Right lobe of liver (tissue), 6 donors: Measurements from ENCODE around the gene C13orf46. TPM values are rescaled to one million over a fixed set of nuclear protein-coding genes. Genes with fewer than 3 reads are reported as not detected.

Experiments used
- ATAC-seq, 4 donors: fragments of 200-7000 bp; cut with Tn5 transposase; one replicate each; pipeline ENCODE4 v1.9.1; 2020; ENCODE audit warnings: mild to moderate bottlenecking in 4 of 4, moderate library complexity in 4 of 4
- DNase-seq, 3 donors: peaks; one replicate each; pipeline ENCODE4 v3.0.0-alpha.2; 2020
- H3K27ac ChIP-seq, 3 donors: fragments of 200-600 bp; one replicate each; pipeline ENCODE4 v1.8.0; 2022
- H3K27me3 ChIP-seq, 2 donors: fragments of 200-600 bp; one replicate each; pipeline ENCODE4 v1.8.0; 2022
- H3K36me3 ChIP-seq, 4 donors: fragments of 200-600 bp; sonication (generic) in 1 of 4; one replicate each; pipeline versions ENCODE4 v1.5.1 to v1.8.0; 2017 to 2022; ENCODE audit warnings: control low read depth in 1 of 4
- H3K4me1 ChIP-seq, 4 donors: fragments of 200-600 bp; sonication (generic) in 1 of 4; one replicate each; pipeline versions ENCODE4 v1.5.1 to v1.8.0; 2017 to 2022; ENCODE audit warnings: control low read depth in 1 of 4
- H3K4me3 ChIP-seq, 3 donors: fragments of 200-600 bp; one replicate each; pipeline ENCODE4 v1.8.0; 2022
- H3K9me3 ChIP-seq, 4 donors: fragments of 200-600 bp; sonication (generic) in 1 of 4; one replicate each; pipeline versions ENCODE4 v1.5.1 to v1.8.0; 2017 to 2022; ENCODE audit warnings: control low read depth in 1 of 4
- CTCF ChIP-seq, 4 donors: fragments of 200-600 bp in 3 of 4; fragments of 450-650 bp in 1 of 4; IDR thresholded peaks; one replicate each; pipeline versions ENCODE4 v1.5.1 to v1.8.0; 2016 to 2022; ENCODE audit warnings: antibody characterized with exemption in 4 of 4, mild to moderate bottlenecking in 2 of 4
- POLR2A ChIP-seq: fragments of 450-650 bp; IDR thresholded peaks from one replicate; pipeline ENCODE4 v1.6.1; 2017; ENCODE audit warnings: antibody characterized with exemption, mild to moderate bottlenecking
- WGBS: methylation state at CpG from one replicate; pipeline ENCODE4 v1.1.6; 2018; ENCODE audit warnings: low coverage, low lambda C conversion rate; ENCODE audit not compliant: insufficient coverage; ENCODE audit errors: missing lambda C conversion rate; 5-methylcytosine and 5-hydroxymethylcytosine counted together
- intact Hi-C, 2 donors: fragments of 100-400 bp; cut with DNase I; formaldehyde crosslinking; loops; one replicate each; pipeline versions ENCODE4 v1.11.2 to v1.14.1; 2022
- total RNA-seq, 6 experiments: library from RNA; depleted of rRNA in 2 of 6; stranded (reverse); fragments of >200 nt in 2 of 6; fragmentation: NEBNext Ultra II Directional in 3 of 6; extraction: Animal tissue kit (Norgen Biotek cat#: 25700) in 3 of 6; gene quantifications; one replicate each; pipeline versions ENCODE4 v1.1.0 to v1.2.4, GENCODE V29; 2016 to 2023
- donor health status: DM: no; HTN: yes; CAD: no.
- donor health status: DM: no; HTN: no; CAD: no.
- donor health status: DM: no; HTN: no; CAD: no.
- donor health status: DM: no; HTN: yes; CAD: no.
- donor health status: DM: no; HTN: yes; CAD: no.

Gene C13orf46
- total RNA-seq, 6 experiments from 2014 or later, result 0.04 to 1.1 (median 0.60) TPM

- H3K9me3 ChIP-seq, result no peaks in the 10 kb centered on the region
- 74% methylated on average over 14 of the region's 36 CpGs for WGBS
- H3K36me3 ChIP-seq, result no peaks in the 10 kb centered on the region
- H3K27me3 ChIP-seq, result no peaks in the 10 kb centered on the region
- no peak for ATAC-seq
- no peak overlapping the region for H3K4me3 ChIP-seq
- intact Hi-C loops, result no loop called here
- TF ChIP-seq POLR2A (no peak), CTCF (IDR thresholded peaks at IDR 0.05) (no peak)
- H3K4me1 ChIP-seq, result no peaks in the 10 kb centered on the region
- H3K27ac ChIP-seq, result no peak overlapping the region
- DNase-seq, result peak in 2 of 3 donors; percentile 31 to 49
These were observed 42.9 kb downstream of the C13orf46 start for GRCh38 chr13:113930671-113931637.

DNA sequence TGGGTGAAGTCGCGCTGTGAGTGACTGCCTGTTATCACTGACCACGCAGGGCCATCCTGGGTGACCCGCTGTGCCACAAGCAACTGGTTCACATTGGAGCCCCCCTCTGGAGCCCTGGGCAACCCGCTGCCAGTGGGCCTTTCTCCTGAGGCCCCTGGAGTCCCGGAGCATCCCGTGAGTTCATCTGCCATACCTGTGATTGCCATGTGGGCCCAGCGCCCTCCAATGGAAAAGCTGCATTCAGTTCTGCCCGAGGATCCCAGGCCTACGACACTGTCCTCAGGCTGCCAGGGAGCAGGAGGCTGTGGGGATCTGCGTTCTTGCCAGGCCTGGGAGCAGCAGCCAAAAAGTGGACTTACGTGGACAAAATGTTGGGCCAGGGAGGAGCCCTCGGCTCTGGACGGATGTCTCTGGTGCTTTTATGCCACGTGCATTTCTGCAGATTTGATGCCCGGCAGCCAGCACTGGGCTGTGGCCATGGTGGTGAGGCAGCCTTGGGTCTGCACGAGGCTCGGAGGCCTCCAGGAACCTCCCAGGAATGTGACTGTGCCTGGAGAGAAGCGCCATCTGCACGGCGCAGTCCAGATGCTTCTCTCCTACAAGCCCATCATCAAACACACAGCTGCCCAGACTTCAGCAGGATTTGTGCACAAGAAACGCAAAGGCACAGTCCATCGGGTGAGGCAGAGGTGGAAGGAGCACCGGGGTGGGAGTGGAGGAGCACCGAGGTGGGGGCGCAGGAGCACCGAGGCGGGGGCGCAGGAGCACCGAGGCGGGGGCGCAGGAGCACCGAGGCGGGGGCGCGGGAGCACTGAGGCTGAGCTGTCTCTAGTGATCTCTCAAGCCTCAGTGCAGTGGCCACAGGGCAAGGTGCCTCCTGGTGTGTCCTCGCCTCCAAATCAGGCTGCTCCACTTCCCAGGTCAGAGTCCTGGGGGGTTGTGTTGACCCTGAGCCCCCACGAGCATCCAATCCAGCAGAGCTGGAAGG, 44.0 kb downstream of the C13orf46 start:
- Histone ChIP-seq H3K27me3 (no peaks in the 10 kb centered on the region), H3K4me3 (no peak overlapping the region), H3K36me3 (no peaks in the 10 kb centered on the region), H3K27ac (no peak overlapping the region), H3K4me1 (no peaks in the 10 kb centered on the region), H3K9me3 (no peaks in the 10 kb centered on the region)
- 78% methylated on average over 9 of the region's 38 CpGs for WGBS
- no peak for TF ChIP-seq CTCF (IDR thresholded peaks at IDR 0.05)
- no peak for TF ChIP-seq POLR2A
- DNase-seq, result peak in 1 of 3 donors; percentile 36
- intact Hi-C loops, result no loop called here
- ATAC-seq, result no peak

DNA sequence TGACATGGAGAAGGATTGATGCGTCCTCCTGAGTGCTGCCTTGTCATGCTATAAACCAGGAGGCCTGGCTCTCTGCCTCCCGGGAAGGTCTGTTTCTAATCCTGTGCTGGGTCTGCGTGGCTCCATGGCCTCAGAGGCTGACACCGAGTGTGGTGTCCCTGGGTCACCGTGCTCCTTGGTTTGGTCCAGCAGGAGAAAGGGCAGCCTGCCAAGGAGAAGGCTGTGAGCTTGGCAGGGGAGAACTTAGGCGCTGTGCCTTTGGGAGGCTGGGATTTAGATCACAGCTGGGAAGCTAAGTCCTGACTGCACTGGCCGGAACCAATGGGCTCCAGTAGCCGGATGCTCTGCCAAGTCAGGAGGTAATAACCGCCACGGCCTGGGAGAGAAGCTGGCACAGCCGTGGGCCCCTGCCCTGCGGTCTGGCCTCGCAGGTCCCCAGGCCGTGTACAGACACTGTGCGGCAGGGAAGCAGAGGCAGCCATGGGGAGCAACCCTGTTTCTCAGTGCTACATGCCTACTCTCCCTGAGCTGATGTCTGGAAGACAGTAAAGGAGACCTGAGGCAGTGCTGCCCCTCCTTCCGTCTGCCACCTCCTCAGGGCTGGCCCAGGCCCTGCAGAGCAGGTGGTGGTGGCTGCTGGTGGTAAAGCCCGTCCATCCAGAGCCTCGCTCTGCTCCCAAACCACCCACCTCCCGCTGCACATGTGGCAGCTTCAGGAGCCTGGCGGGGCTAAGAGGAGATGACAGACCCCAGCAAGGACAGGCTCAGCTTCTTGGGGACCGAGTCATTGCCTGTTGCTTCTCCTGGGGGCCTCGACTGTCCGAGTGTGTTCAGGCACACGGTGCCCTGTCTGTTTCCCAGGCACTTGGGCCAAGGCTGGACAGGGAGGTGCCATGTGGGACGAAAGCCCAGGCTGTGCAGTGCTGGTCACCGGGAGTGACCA, 44.9 kb downstream of the C13orf46 start:
- no peak overlapping the region for H3K4me3 ChIP-seq
- intact Hi-C loops, result no loop called here
- H3K27me3 ChIP-seq, result no peaks in the 10 kb centered on the region
- WGBS, result 60% methylated on average over 2 of the region's 26 CpGs
- no peaks in the 10 kb centered on the region for H3K9me3 ChIP-seq
- TF ChIP-seq CTCF (IDR thresholded peaks at IDR 0.05) (no peak), POLR2A (no peak)
- no peak overlapping the region for H3K27ac ChIP-seq
- H3K36me3 ChIP-seq, result no peaks in the 10 kb centered on the region
- ATAC-seq (peak; percentile 15 to 52 (median 45)), DNase-seq (peak in 2 of 3 donors; percentile 57 to 63)
- no peaks in the 10 kb centered on the region for H3K4me1 ChIP-seq
